BJ (cell line): ENCODE data around the gene LRRC25. TPM values are rescaled to one million over a fixed set of nuclear protein-coding genes. Genes with fewer than 3 reads are reported as not detected.

Experiments
- CTCF ChIA-PET: fragments of 350-600 bp; formaldehyde crosslinking; extraction: SDS; loops from one replicate; lab custom pipeline; 2021; ENCODE audit warnings: antibody characterized with exemption, inconsistent platforms; lab: Yijun Ruan, JAX
- POLR2A ChIA-PET: fragments of 300-600 bp; sonication (Branson Sonifier 250); formaldehyde crosslinking; extraction: SDS; loops from one replicate; lab custom pipeline; 2021; ENCODE audit warnings: antibody characterized with exemption; lab: Charles Lee
- DNase-seq: peaks from one replicate; pipeline ENCODE4 v3.0.0-alpha.2; 2011; ENCODE audit warnings: low read depth
- H3K27me3 ChIP-seq: 2 replicates; pipeline ENCODE4 v1.6.0; 2011; ENCODE audit warnings: low read length; ENCODE audit not compliant: control insufficient read depth, insufficient read depth
- H3K36me3 ChIP-seq: 2 replicates; pipeline ENCODE4 v1.5.1; 2011; ENCODE audit warnings: low read length; ENCODE audit not compliant: control insufficient read depth, insufficient read depth
- H3K4me3 ChIP-seq: 2 replicates; pipeline ENCODE4 v1.5.1; 2011; ENCODE audit warnings: low read depth, mild to moderate bottlenecking, control low read depth, low read length
- CTCF ChIP-seq: IDR thresholded peaks from 2 replicates; pipeline ENCODE4 v1.5.1; 2011; ENCODE audit warnings: low read depth, mild to moderate bottlenecking, control low read depth, inconsistent platforms, low read length, moderate library complexity; ENCODE audit not compliant: insufficient read depth
- polyA plus RNA-seq: library from polyadenylated mRNA; depleted of rRNA; stranded (reverse); fragments of >200 nt; gene quantifications from 2 replicates; pipeline ENCODE4 v1.2.3, GENCODE V29; 2011; rRNA removed
- small RNA-seq: library from RNA; depleted of rRNA; stranded (forward); fragments of <200 nt; gene quantifications from one replicate; pipeline ENCODE3, GENCODE V24; 2012; ENCODE audit warnings: low replicate concordance, low read depth; ENCODE audit not compliant: insufficient read length

Gene LRRC25
- polyA plus RNA-seq, 1 experiment = 0.06 TPM

- H3K4me3 ChIP-seq = no peak overlapping the region
- peaks cover 4% of the 10 kb centered on the region for H3K36me3 ChIP-seq
- DNase-seq = no peak
- POLR2A ChIA-PET = no interaction called here
- CTCF ChIA-PET = interaction anchor here (0.9 to 8.6 kb wide), 4 partner anchors 53 to 75 kb away, joined by 3 to 126 read pairs (median 3); partner anchors contain the start of gene LRRC25
- TF ChIP-seq CTCF = no peak
- H3K27me3 ChIP-seq = no peaks in the 10 kb centered on the region
Observed at GRCh38 chr19:18344582-18344950, 52.9 kb downstream of the LRRC25 start.

- POLR2A ChIA-PET = no interaction called here
- CTCF ChIA-PET = interaction anchor here (0.7 to 8.6 kb wide), 7 partner anchors 8 to 229 kb away, joined by 3 to 126 read pairs (median 6); partner anchors contain the start of gene UBA52
- DNase-seq = no peak
Observed at GRCh38 chr19:18342090-18342632, 55.3 kb downstream of the LRRC25 start.

More at GRCh38 chr19:18342090-18342632, 55.3 kb downstream of the LRRC25 start:
- peaks cover 4% of the 10 kb centered on the region for H3K36me3 ChIP-seq
- no peak for TF ChIP-seq CTCF
- no peak overlapping the region for H3K4me3 ChIP-seq
- no peaks in the 10 kb centered on the region for H3K27me3 ChIP-seq

Small RNA genes within 50 kb of the gene (small RNA-seq; reads per million reads assigned to genes)
- 0.63 reads per million for gene MIR3189

Other genes starting within 250 kb of the LRRC25 start
- gene PIK3R2, start 244.5 kb downstream of the LRRC25 start, polyA plus RNA-seq = 9.4 and 17.4 TPM in 2 replicates
- gene IFI30, start 223.8 kb downstream of the LRRC25 start, polyA plus RNA-seq = 11.1 and 14.5 TPM in 2 replicates
- 13.3 and 25.0 TPM in 2 replicates for gene MPV17L2, start 204.4 kb downstream of the LRRC25 start, polyA plus RNA-seq
- gene RAB3A, start 193.6 kb downstream of the LRRC25 start, polyA plus RNA-seq = 1.4 and 2.0 TPM in 2 replicates
- 0.06 and 0.12 TPM in 2 replicates for gene PDE4C, start 171.2 kb downstream of the LRRC25 start, polyA plus RNA-seq
- gene IQCN, start 123.2 kb downstream of the LRRC25 start, polyA plus RNA-seq = 0.82 and 1.5 TPM in 2 replicates
- gene JUND, start 116.0 kb downstream of the LRRC25 start, polyA plus RNA-seq = 92.0 and 124 TPM in 2 replicates
- gene LSM4, start 74.5 kb downstream of the LRRC25 start, polyA plus RNA-seq = 94.7 and 99.8 TPM in 2 replicates
- gene PGPEP1, start 57.0 kb downstream of the LRRC25 start, polyA plus RNA-seq = 30.7 and 32.2 TPM in 2 replicates
- 19.0 and 30.8 TPM in 2 replicates for gene GDF15, start 11.5 kb downstream of the LRRC25 start, polyA plus RNA-seq
- gene SSBP4, start 21.8 kb upstream of the LRRC25 start, polyA plus RNA-seq = 16.3 and 24.1 TPM in 2 replicates
- gene ISYNA1, start 40.5 kb upstream of the LRRC25 start, polyA plus RNA-seq = 13.5 and 27.0 TPM in 2 replicates
- gene ELL, start 124.4 kb upstream of the LRRC25 start, polyA plus RNA-seq = 4.4 and 10.2 TPM in 2 replicates
- 168 and 280 TPM in 2 replicates for gene FKBP8, start 146.0 kb upstream of the LRRC25 start, polyA plus RNA-seq
- 100 and 163 TPM in 2 replicates for gene KXD1, start 160.2 kb upstream of the LRRC25 start, polyA plus RNA-seq
- 2,336 and 2,472 TPM in 2 replicates for gene UBA52, start 174.2 kb upstream of the LRRC25 start, polyA plus RNA-seq
- 22.4 and 24.3 TPM in 2 replicates for gene REX1BD, start 191.2 kb upstream of the LRRC25 start, polyA plus RNA-seq
- 5.6 and 6.6 TPM in 2 replicates for gene CRLF1, start 209.2 kb upstream of the LRRC25 start, polyA plus RNA-seq
- 0.69 and 1.6 TPM in 2 replicates for gene TMEM59L, start 215.2 kb upstream of the LRRC25 start, polyA plus RNA-seq
- 0.91 and 2.3 TPM in 2 replicates for gene KLHL26, start 239.4 kb upstream of the LRRC25 start, polyA plus RNA-seq